ENCODE measurements around the gene SRMS. TPM values are rescaled to one million over a fixed set of nuclear protein-coding genes. Genes with fewer than 3 reads are reported as not detected.

SRMS gene
- total RNA-seq, 4 donors from 2014 or later, result not detected

GRCh38 chr20:63522981-63523611 lies 24.5 kb downstream of the SRMS start:
- TF ChIP-seq, protein P1, sequence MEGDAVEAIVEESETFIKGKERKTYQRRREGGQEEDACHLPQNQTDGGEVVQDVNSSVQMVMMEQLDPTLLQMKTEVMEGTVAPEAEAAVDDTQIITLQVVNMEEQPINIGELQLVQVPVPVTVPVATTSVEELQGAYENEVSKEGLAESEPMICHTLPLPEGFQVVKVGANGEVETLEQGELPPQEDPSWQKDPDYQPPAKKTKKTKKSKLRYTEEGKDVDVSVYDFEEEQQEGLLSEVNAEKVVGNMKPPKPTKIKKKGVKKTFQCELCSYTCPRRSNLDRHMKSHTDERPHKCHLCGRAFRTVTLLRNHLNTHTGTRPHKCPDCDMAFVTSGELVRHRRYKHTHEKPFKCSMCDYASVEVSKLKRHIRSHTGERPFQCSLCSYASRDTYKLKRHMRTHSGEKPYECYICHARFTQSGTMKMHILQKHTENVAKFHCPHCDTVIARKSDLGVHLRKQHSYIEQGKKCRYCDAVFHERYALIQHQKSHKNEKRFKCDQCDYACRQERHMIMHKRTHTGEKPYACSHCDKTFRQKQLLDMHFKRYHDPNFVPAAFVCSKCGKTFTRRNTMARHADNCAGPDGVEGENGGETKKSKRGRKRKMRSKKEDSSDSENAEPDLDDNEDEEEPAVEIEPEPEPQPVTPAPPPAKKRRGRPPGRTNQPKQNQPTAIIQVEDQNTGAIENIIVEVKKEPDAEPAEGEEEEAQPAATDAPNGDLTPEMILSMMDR (IDR thresholded peaks at IDR 0.05), result no peak
- no peak for TF ChIP-seq POLR2A (IDR thresholded peaks at IDR 0.05)
- H3K4me1 ChIP-seq, result peaks cover 0 to 31% (median 11%) of the 10 kb centered on the region in 4 donors
- DNase-seq, result peak in 1 of 3 donors; percentile 51
- H3K9me3 ChIP-seq, result no peaks in the 10 kb centered on the region
- H3K27ac ChIP-seq, result no peak overlapping the region
- H3K4me3 ChIP-seq, result no peak overlapping the region
- H3K36me3 ChIP-seq, result peaks cover 0 to 16% (median 0%) of the 10 kb centered on the region in 3 donors
- no peaks in the 10 kb centered on the region for H3K27me3 ChIP-seq

DNA sequence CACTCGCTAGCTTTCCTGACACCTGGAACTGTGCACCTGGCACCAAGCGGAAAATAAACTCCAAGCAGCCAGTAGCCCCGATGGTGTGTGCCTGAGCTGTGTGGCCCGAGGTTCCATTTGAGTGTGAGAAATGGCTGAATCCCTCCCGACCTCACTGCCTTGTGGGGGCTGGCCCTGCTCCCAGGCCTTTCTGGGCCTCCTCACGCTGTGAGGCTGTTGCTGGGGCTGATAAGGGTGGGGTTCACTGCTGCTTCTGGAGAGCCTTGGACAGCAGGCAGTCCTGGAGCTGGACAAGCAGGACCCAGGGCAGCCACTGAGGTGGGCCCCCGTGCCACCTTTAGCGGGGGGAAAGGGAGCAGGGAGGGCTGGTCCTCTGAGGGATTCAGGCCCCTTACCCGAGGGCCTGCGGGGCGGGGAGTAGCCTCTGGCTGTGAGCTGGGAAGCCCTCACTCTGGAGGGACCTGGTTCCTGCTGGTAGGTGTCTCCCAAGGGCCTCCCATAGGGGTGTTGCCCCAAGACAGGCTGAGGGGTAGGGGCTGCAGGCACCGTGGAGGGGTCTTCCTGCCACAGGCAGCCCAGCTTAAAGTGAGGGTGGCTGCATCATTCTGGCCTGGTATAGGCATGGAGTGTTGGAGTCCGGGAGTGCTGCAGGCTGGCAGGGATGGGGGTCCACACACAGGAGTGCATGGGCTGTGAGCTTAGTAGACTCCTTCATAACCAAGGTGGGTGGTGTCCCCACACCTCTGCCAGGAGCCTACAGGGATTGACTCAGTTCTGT lies 25.3 kb downstream of the SRMS start:
- no peaks in the 10 kb centered on the region for H3K27me3 ChIP-seq
- H3K27ac ChIP-seq, result no peak overlapping the region
- TF ChIP-seq POLR2A (IDR thresholded peaks at IDR 0.05), result no peak
- TF ChIP-seq, protein P1 (IDR thresholded peaks at IDR 0.05), result no peak
- H3K4me1 ChIP-seq, result peaks cover 0 to 31% (median 11%) of the 10 kb centered on the region in 4 donors
- H3K9me3 ChIP-seq, result no peaks in the 10 kb centered on the region
- DNase-seq, result peak in 1 of 3 donors; percentile 47
- peaks cover 0 to 16% (median 0%) of the 10 kb centered on the region in 3 donors for H3K36me3 ChIP-seq
- H3K4me3 ChIP-seq, result peak overlapping the region in 2 of 4 donors; percentile 76 to 98

- Histone ChIP-seq H3K4me1 (peaks cover 0 to 31% (median 11%) of the 10 kb centered on the region in 4 donors), H3K27me3 (no peaks in the 10 kb centered on the region), H3K27ac (peak overlapping the region; percentile 93 to 99 (median 96))
Measured at GRCh38 chr20:63521602-63522001, 25.9 kb downstream of the SRMS start.

DNA sequence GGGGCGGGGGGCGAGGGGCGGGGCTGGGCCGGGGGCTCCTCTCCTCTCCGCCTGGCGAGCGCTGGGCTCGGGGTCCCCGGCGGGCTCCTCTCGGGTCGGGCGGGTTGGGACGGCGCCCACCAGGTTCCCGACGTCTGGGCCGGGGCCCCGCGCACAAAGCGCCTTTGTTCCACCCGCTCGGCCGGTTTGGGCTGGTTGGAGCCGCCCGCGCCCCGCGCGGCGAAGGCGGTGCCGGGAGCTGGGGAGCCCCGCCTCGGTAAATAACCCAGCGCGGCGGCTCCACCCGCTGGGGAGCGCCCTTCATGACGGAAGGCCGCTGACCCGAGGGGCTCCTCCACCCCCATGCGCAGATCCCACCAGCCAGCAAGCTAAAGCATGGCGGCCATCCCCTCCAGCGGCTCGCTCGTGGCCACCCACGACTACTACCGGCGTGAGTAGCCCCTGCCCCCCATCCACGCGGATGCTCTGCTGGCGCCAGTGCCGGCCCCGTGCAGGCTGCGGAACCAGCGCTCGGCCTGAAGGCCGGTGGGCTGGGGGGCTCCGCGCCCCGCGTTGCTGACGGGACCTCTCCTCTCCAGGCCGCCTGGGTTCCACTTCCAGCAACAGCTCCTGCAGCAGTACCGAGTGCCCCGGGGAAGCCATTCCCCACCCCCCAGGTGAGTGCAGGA lies 26.5 kb downstream of the SRMS start:
- peaks cover 0 to 16% (median 0%) of the 10 kb centered on the region in 3 donors for H3K36me3 ChIP-seq
- peak; percentile 42 to 88 (median 81) for DNase-seq
- H3K9me3 ChIP-seq, result no peaks in the 10 kb centered on the region
- peak overlapping the region; percentile 93 to 99 (median 96) for H3K27ac ChIP-seq
- peaks cover 0 to 27% (median 11%) of the 10 kb centered on the region in 4 donors for H3K4me1 ChIP-seq
- H3K4me3 ChIP-seq, result peak overlapping the region; percentile 76 to 99 (median 98)
- no peaks in the 10 kb centered on the region for H3K27me3 ChIP-seq
- TF ChIP-seq, protein P1 (IDR thresholded peaks at IDR 0.05), result peak in 2 of 6 experiments; percentile 13 to 15
- TF ChIP-seq POLR2A (IDR thresholded peaks at IDR 0.05), result no peak

More at GRCh38 chr20:63521602-63522001, 25.9 kb downstream of the SRMS start:
- H3K9me3 ChIP-seq, result no peaks in the 10 kb centered on the region
- H3K36me3 ChIP-seq, result peaks cover 0 to 16% (median 0%) of the 10 kb centered on the region in 3 donors
- peak overlapping the region; percentile 76 to 99 (median 98) for H3K4me3 ChIP-seq
- TF ChIP-seq, protein P1 (IDR thresholded peaks at IDR 0.05), result no peak
- no peak for TF ChIP-seq POLR2A (IDR thresholded peaks at IDR 0.05)
- DNase-seq, result peak in 1 of 3 donors; percentile 48

- Histone ChIP-seq H3K9me3 (no peaks in the 10 kb centered on the region), H3K36me3 (peaks cover 0 to 16% (median 0%) of the 10 kb centered on the region in 3 donors), H3K27ac (peak within 1 kb of the TSS; percentile 93 to 99 (median 96)), H3K4me3 (peak within 1 kb of the TSS; percentile 76 to 99 (median 98)), H3K4me1 (peaks cover 0 to 27% (median 11%) of the 10 kb centered on the region in 4 donors), H3K27me3 (no peaks in the 10 kb centered on the region)
- peak; percentile 84 to 92 (median 90) for DNase-seq
- TF ChIP-seq, protein P1 (IDR thresholded peaks at IDR 0.05), result no peak
- peak; percentile 91 for TF ChIP-seq POLR2A (IDR thresholded peaks at IDR 0.05)
Measured at GRCh38 chr20:63520504-63520933, 27.0 kb downstream of the SRMS start, which contains the start of gene PPDPF. Gene PPDPF, plus strand, starts transcription at chr20:63520765. Its CDS starts 544 bp downstream, at chr20:63521309.
